SK-N-SH treated with all-trans-retinoic acid at 6 μM for 48 hours (cell line): ENCODE data around the gene EXOC7.
A peak's percentile ranks its signal among the peaks of the same experiment; 100 is the strongest.

Experiments used
- ATAC-seq: fragments of 200-7000 bp; cut with Tn5 transposase; 3 replicates; pipeline ENCODE4 v1.9.1; 2020; ENCODE audit warnings: mild to moderate bottlenecking, moderate library complexity
- CREB5 ChIP-seq: fragments of 250-450 bp; sonication (Bioruptor Pico); IDR thresholded peaks from 2 replicates; pipeline ENCODE4 v1.5.1; 2020; ENCODE audit warnings: low read depth, mild to moderate bottlenecking, moderate library complexity
- CSDC2 ChIP-seq: fragments of 250-450 bp; sonication (Bioruptor Pico); IDR thresholded peaks from 2 replicates; pipeline ENCODE4 v1.5.0; 2020; ENCODE audit warnings: mild to moderate bottlenecking, moderate library complexity
- ESRRG ChIP-seq: fragments of 250-450 bp; sonication (Bioruptor Pico); IDR thresholded peaks from 2 replicates; pipeline ENCODE4 v1.6.1; 2021; ENCODE audit warnings: mild to moderate bottlenecking
- GLIS3 ChIP-seq: fragments of 250-450 bp; sonication (Bioruptor Pico); IDR thresholded peaks from 2 replicates; pipeline ENCODE4 v1.5.0; 2020; ENCODE audit warnings: mild to moderate bottlenecking, moderate library complexity
- OSR1 ChIP-seq: fragments of 250-450 bp; sonication (Bioruptor Pico); IDR thresholded peaks from 2 replicates; pipeline ENCODE4 v1.8.0; 2022; ENCODE audit warnings: moderate library complexity, mild to moderate bottlenecking, inconsistent platforms
- PATZ1 ChIP-seq: fragments of 250-450 bp; sonication (Bioruptor Pico); IDR thresholded peaks from 2 replicates; pipeline ENCODE4 v1.8.0; 2020; ENCODE audit warnings: mild to moderate bottlenecking, moderate library complexity, borderline replicate concordance
- POU6F1 ChIP-seq: fragments of 250-450 bp; sonication (Bioruptor Pico); IDR thresholded peaks from 2 replicates; pipeline ENCODE4 v1.8.0; 2021; ENCODE audit warnings: low read depth, mild to moderate bottlenecking, moderate library complexity, borderline replicate concordance
- PPARA ChIP-seq: fragments of 250-450 bp; sonication (Bioruptor Pico); IDR thresholded peaks from 2 replicates; pipeline ENCODE4 v1.5.0; 2020; ENCODE audit warnings: mild to moderate bottlenecking, borderline replicate concordance
- RARB ChIP-seq: fragments of 250-450 bp; sonication (Bioruptor Pico); IDR thresholded peaks from 2 replicates; pipeline ENCODE4 v1.8.0; 2021; ENCODE audit warnings: mild to moderate bottlenecking, moderate library complexity
- SNAI2 ChIP-seq: fragments of 250-450 bp; sonication (Bioruptor Pico); IDR thresholded peaks from 2 replicates; pipeline ENCODE4 v1.5.0; 2020; ENCODE audit warnings: mild to moderate bottlenecking, moderate library complexity
- TCF4 ChIP-seq: fragments of 250-450 bp; sonication (Bioruptor Pico); IDR thresholded peaks from 2 replicates; pipeline ENCODE4 v1.8.0; 2021; ENCODE audit warnings: mild to moderate bottlenecking, moderate library complexity, borderline replicate concordance
- TOX ChIP-seq: fragments of 250-450 bp; sonication (Bioruptor Pico); IDR thresholded peaks from 2 replicates; pipeline ENCODE4 v1.8.0; 2021; ENCODE audit warnings: mild to moderate bottlenecking, moderate library complexity, borderline replicate concordance
- TSHZ2 ChIP-seq: fragments of 250-450 bp; sonication (Bioruptor Pico); IDR thresholded peaks from 2 replicates; pipeline ENCODE4 v1.5.0; 2020; ENCODE audit warnings: mild to moderate bottlenecking, moderate library complexity
- ZC3H10 ChIP-seq: fragments of 250-450 bp; sonication (Bioruptor Pico); IDR thresholded peaks from 2 replicates; pipeline ENCODE4 v1.5.1; 2021; ENCODE audit warnings: mild to moderate bottlenecking, moderate library complexity
- ZFP3 ChIP-seq: fragments of 250-450 bp; sonication (Bioruptor Pico); IDR thresholded peaks from 2 replicates; pipeline ENCODE4 v1.5.0; 2020; ENCODE audit warnings: mild to moderate bottlenecking, moderate library complexity
- ZFP30 ChIP-seq: fragments of 450-650 bp; formaldehyde crosslinking; IDR thresholded peaks from 2 replicates; pipeline ENCODE4 v1.5.0; 2022; ENCODE audit warnings: mild to moderate bottlenecking, moderate library complexity
- ZNF565 ChIP-seq: fragments of 450-650 bp; formaldehyde crosslinking; conservative IDR thresholded peaks from 2 replicates; pipeline ENCODE4 v1.5.0; 2020; ENCODE audit warnings: low read depth, mild to moderate bottlenecking, moderate library complexity
- ZNF8 ChIP-seq: fragments of 450-650 bp; formaldehyde crosslinking; IDR thresholded peaks from 2 replicates; pipeline ENCODE4 v1.5.0; 2020; ENCODE audit warnings: mild to moderate bottlenecking, moderate library complexity

The EXOC7 gene

GRCh38 chr17:76103274-76104139, at the start of gene EXOC7:
Gene EXOC7, minus strand, starts transcription at chr17:76103787. Its CDS starts 95 bp downstream, at chr17:76103692.
- TF ChIP-seq TCF4 (CRISPR knock-in tag), result no peak
- TF ChIP-seq ESRRG (CRISPR knock-in tag), result no peak
- TF ChIP-seq ZNF8 (CRISPR knock-in tag), result no peak
- TF ChIP-seq PPARA (CRISPR knock-in tag), result no peak
- 0 out of 2 replicates have a peak, but pooled peaks have one; percentile 62 for TF ChIP-seq ZFP3 (CRISPR knock-in tag)
- TF ChIP-seq TOX, result no peak
- TF ChIP-seq ZC3H10 (CRISPR knock-in tag), result no peak
- peak; percentile 47 for TF ChIP-seq TSHZ2 (CRISPR knock-in tag)
- no peak for TF ChIP-seq SNAI2
- TF ChIP-seq OSR1 (CRISPR knock-in tag), result no peak
- TF ChIP-seq PATZ1 (CRISPR knock-in tag), result 0 out of 2 replicates have a peak, but pooled peaks have one; percentile 49
- peak; percentile 93 for ATAC-seq

- no peak for ATAC-seq
- TF ChIP-seq TSHZ2 (CRISPR knock-in tag) (no peak), ZFP3 (CRISPR knock-in tag) (no peak), ZC3H10 (CRISPR knock-in tag) (no peak), GLIS3 (no peak), CREB5 (CRISPR knock-in tag) (no peak), PATZ1 (CRISPR knock-in tag) (no peak), POU6F1 (CRISPR knock-in tag) (no peak), SNAI2 (no peak), RARB (CRISPR knock-in tag) (no peak), CSDC2 (CRISPR knock-in tag) (no peak), TCF4 (CRISPR knock-in tag) (no peak), ZNF565 (CRISPR knock-in tag) (no peak), ZFP30 (CRISPR knock-in tag) (no peak), TOX (no peak), OSR1 (CRISPR knock-in tag) (no peak)
Observed at GRCh38 chr17:76153202-76153601, 49.6 kb upstream of the EXOC7 start.
